ENCODE data around the gene TERT. TPM values are rescaled to one million over a fixed set of nuclear protein-coding genes. Genes with fewer than 3 reads are reported as not detected.

Gene TERT
- total and polyA plus RNA-seq, 2 donors, result not detected

- WGBS, result 92% methylated on average over 21 of the region's 21 CpGs
- no peak for DNase-seq (ENCODE audit: extremely low spot score)
- H3K36me3 ChIP-seq (ENCODE audit: insufficient read depth), result peaks cover 5% of the 10 kb centered on the region
Observed at GRCh38 chr5:1319436-1320256, 24.8 kb upstream of the TERT start.

GRCh38 chr5:1318659-1319251, 23.9 kb upstream of the TERT start:
- H3K27ac ChIP-seq (ENCODE audit: low read depth), result no peak overlapping the region
- WGBS, result 92% methylated on average over 29 of the region's 29 CpGs
- no peak overlapping the region for H3K4me3 ChIP-seq (ENCODE audit: low read depth, low read length)
- peaks cover 5% of the 10 kb centered on the region for H3K36me3 ChIP-seq (ENCODE audit: insufficient read depth)
- no peaks in the 10 kb centered on the region for H3K4me1 ChIP-seq (ENCODE audit: insufficient read depth)
- no peak for DNase-seq (ENCODE audit: extremely low spot score)

More at GRCh38 chr5:1319436-1320256, 24.8 kb upstream of the TERT start:
- Histone ChIP-seq H3K4me3 (ENCODE audit: low read depth, low read length) (no peak overlapping the region), H3K4me1 (ENCODE audit: insufficient read depth) (no peaks in the 10 kb centered on the region), H3K27ac (ENCODE audit: low read depth) (no peak overlapping the region)

GRCh38 chr5:1317921-1318565, 23.2 kb upstream of the TERT start:
- DNase-seq (ENCODE audit: extremely low spot score), result no peak
- Histone ChIP-seq H3K4me1 (ENCODE audit: insufficient read depth) (no peaks in the 10 kb centered on the region), H3K27ac (ENCODE audit: low read depth) (no peak overlapping the region), H3K4me3 (ENCODE audit: low read depth, low read length) (no peak overlapping the region), H3K36me3 (ENCODE audit: insufficient read depth) (peaks cover 5% of the 10 kb centered on the region)
- WGBS, result 90% methylated on average over 26 of the region's 26 CpGs

- DNase-seq (ENCODE audit: extremely low spot score), result no peak
- Histone ChIP-seq H3K36me3 (ENCODE audit: insufficient read depth) (peaks cover 2% of the 10 kb centered on the region), H3K4me1 (ENCODE audit: insufficient read depth) (no peaks in the 10 kb centered on the region), H3K4me3 (ENCODE audit: low read depth, low read length) (no peak overlapping the region), H3K27ac (ENCODE audit: low read depth) (no peak overlapping the region)
- 52% methylated on average over 17 of the region's 17 CpGs for WGBS
Observed at GRCh38 chr5:1316588-1317340, 21.9 kb upstream of the TERT start.

GRCh38 chr5:1315709-1316587, 21.1 kb upstream of the TERT start:
- Histone ChIP-seq H3K4me1 (ENCODE audit: insufficient read depth) (no peaks in the 10 kb centered on the region), H3K27ac (ENCODE audit: low read depth) (no peak overlapping the region), H3K4me3 (ENCODE audit: low read depth, low read length) (no peak overlapping the region), H3K36me3 (ENCODE audit: insufficient read depth) (no peaks in the 10 kb centered on the region)
- WGBS, result 23% methylated on average over 33 of the region's 33 CpGs
- DNase-seq (ENCODE audit: extremely low spot score), result peak; percentile 41

GRCh38 chr5:1315018-1315708, 20.3 kb upstream of the TERT start:
- DNase-seq (ENCODE audit: extremely low spot score), result no peak
- Histone ChIP-seq H3K36me3 (ENCODE audit: insufficient read depth) (no peaks in the 10 kb centered on the region), H3K27ac (ENCODE audit: low read depth) (no peak overlapping the region), H3K4me3 (ENCODE audit: low read depth, low read length) (no peak overlapping the region), H3K4me1 (ENCODE audit: insufficient read depth) (no peaks in the 10 kb centered on the region)
- 81% methylated on average over 13 of the region's 13 CpGs for WGBS

- WGBS, result 93% methylated on average over 13 of the region's 13 CpGs
- Histone ChIP-seq H3K36me3 (ENCODE audit: insufficient read depth) (no peaks in the 10 kb centered on the region), H3K4me3 (ENCODE audit: low read depth, low read length) (no peak overlapping the region), H3K27ac (ENCODE audit: low read depth) (no peak overlapping the region), H3K4me1 (ENCODE audit: insufficient read depth) (no peaks in the 10 kb centered on the region)
- DNase-seq (ENCODE audit: extremely low spot score), result no peak
Observed at GRCh38 chr5:1314564-1314982, 19.7 kb upstream of the TERT start.

GRCh38 chr5:1312993-1313833, 18.3 kb upstream of the TERT start:
- no peak for DNase-seq (ENCODE audit: extremely low spot score)
- Histone ChIP-seq H3K4me1 (ENCODE audit: insufficient read depth) (no peaks in the 10 kb centered on the region), H3K27ac (ENCODE audit: low read depth) (no peak overlapping the region), H3K36me3 (ENCODE audit: insufficient read depth) (no peaks in the 10 kb centered on the region), H3K4me3 (ENCODE audit: low read depth, low read length) (no peak overlapping the region)
- 70% methylated on average over 25 of the region's 25 CpGs for WGBS

- no peak overlapping the region for H3K27ac ChIP-seq (ENCODE audit: low read depth)
- no peaks in the 10 kb centered on the region for H3K36me3 ChIP-seq (ENCODE audit: insufficient read depth)
- WGBS, result 81% methylated on average over 7 of the region's 7 CpGs
- no peak for DNase-seq (ENCODE audit: extremely low spot score)
- H3K4me3 ChIP-seq (ENCODE audit: low read depth, low read length), result no peak overlapping the region
- no peaks in the 10 kb centered on the region for H3K4me1 ChIP-seq (ENCODE audit: insufficient read depth)
Observed at GRCh38 chr5:1312206-1312605, 17.3 kb upstream of the TERT start.

- DNase-seq (ENCODE audit: extremely low spot score), result no peak
- WGBS, result 84% methylated on average over 15 of the region's 15 CpGs
- Histone ChIP-seq H3K4me3 (ENCODE audit: low read depth, low read length) (no peak overlapping the region), H3K27ac (ENCODE audit: low read depth) (no peak overlapping the region), H3K4me1 (ENCODE audit: insufficient read depth) (no peaks in the 10 kb centered on the region), H3K36me3 (ENCODE audit: insufficient read depth) (no peaks in the 10 kb centered on the region)
Observed at GRCh38 chr5:1311439-1312055, 16.7 kb upstream of the TERT start.

GRCh38 chr5:1310118-1310517, 15.2 kb upstream of the TERT start:
- Histone ChIP-seq H3K4me3 (ENCODE audit: low read depth, low read length) (no peak overlapping the region), H3K36me3 (ENCODE audit: insufficient read depth) (no peaks in the 10 kb centered on the region), H3K4me1 (ENCODE audit: insufficient read depth) (no peaks in the 10 kb centered on the region), H3K27ac (ENCODE audit: low read depth) (no peak overlapping the region)
- 91% methylated on average over 7 of the region's 7 CpGs for WGBS
- no peak for DNase-seq (ENCODE audit: extremely low spot score)

Measured in urinary bladder (tissue), 4 donors.